ENCODE data around the gene CABLES1. TPM values are rescaled to one million over a fixed set of nuclear protein-coding genes. Genes with fewer than 3 reads are reported as not detected.

Gene CABLES1
- total RNA-seq, 3 donors from 2014 or later, result 8.1 to 13.0 (median 11.6) TPM

GRCh38 chr18:23136326-23137096 lies 1.2 kb downstream of the CABLES1 start:
- H3K36me3 ChIP-seq (ENCODE audit: low read depth), result no peaks in the 10 kb centered on the region
- H3K4me3 ChIP-seq, result peak overlapping the region; percentile 30
- DNase-seq (peak in 2 of 3 donors; percentile 57 to 61), ATAC-seq (peak; percentile 65)
- H3K4me1 ChIP-seq (ENCODE audit: low read depth), result peaks cover 28% of the 10 kb centered on the region
- H3K9me3 ChIP-seq, result no peaks in the 10 kb centered on the region
- TF ChIP-seq, protein P1, sequence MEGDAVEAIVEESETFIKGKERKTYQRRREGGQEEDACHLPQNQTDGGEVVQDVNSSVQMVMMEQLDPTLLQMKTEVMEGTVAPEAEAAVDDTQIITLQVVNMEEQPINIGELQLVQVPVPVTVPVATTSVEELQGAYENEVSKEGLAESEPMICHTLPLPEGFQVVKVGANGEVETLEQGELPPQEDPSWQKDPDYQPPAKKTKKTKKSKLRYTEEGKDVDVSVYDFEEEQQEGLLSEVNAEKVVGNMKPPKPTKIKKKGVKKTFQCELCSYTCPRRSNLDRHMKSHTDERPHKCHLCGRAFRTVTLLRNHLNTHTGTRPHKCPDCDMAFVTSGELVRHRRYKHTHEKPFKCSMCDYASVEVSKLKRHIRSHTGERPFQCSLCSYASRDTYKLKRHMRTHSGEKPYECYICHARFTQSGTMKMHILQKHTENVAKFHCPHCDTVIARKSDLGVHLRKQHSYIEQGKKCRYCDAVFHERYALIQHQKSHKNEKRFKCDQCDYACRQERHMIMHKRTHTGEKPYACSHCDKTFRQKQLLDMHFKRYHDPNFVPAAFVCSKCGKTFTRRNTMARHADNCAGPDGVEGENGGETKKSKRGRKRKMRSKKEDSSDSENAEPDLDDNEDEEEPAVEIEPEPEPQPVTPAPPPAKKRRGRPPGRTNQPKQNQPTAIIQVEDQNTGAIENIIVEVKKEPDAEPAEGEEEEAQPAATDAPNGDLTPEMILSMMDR (IDR thresholded peaks at IDR 0.05), result no peak
- intact Hi-C loops (cut with DNase I, micrococcal nuclease), result loop anchor here (5.0 to 10.0 kb wide), 2 partner anchors 199 to 238 kb away; no protein-coding TSS in a partner anchor

DNA sequence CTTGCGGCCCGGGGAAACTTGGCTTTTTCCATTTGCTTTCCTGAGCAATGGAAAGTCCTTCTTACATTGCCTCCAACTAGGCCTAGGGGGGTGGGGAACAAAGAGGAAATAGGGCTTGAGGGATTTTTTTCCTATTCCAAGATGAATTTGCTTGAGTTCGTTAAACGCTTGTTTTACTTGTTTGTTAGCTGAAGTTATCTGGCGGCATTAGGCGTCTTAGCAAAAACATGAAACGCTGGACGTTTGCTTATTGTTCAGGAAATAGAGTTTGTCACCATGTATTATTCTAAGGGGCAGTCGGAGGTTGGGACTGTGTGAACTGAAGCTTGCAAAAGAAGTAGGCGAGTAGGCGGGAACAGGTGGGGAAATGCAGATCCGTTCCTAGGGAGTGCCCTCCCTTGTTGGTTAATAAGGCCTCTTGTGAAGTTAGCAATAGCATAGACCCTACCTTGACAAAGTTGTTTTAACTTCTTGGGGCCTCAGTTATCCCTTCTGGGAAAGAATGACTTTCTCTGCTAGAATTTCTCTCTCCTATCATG lies 1.9 kb downstream of the CABLES1 start:
- H3K9me3 ChIP-seq, result no peaks in the 10 kb centered on the region
- no peak for ATAC-seq
- H3K4me3 ChIP-seq, result no peak overlapping the region
- H3K4me1 ChIP-seq (ENCODE audit: low read depth), result peaks cover 34% of the 10 kb centered on the region
- intact Hi-C loops (cut with DNase I, micrococcal nuclease), result loop anchor here (5.0 to 10.0 kb wide), 2 partner anchors 200 to 238 kb away; no protein-coding TSS in a partner anchor
- H3K36me3 ChIP-seq (ENCODE audit: low read depth), result no peaks in the 10 kb centered on the region
- TF ChIP-seq, protein P1 (IDR thresholded peaks at IDR 0.05), result no peak
- DNase-seq, result no peak

DNA sequence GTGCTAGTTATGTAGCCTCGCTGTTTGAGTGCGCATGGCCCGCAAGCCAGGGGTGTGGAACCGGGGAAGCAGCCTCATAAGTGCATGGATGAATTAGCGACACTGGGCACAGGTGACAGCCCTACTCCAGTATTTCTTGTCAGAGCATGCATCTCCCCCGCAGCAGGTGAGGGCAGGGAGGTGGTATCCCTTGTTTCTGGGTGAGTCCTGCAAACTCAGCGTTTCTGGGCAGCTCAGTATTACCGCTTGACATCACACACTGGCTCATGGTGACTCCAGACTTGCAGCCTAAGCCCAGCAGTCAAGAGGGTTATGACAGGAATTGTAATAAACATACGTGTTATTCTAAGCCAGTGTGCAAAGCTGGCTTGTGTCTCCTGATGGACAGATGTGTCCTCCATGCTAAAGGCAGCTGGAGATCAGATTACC lies 2.5 kb downstream of the CABLES1 start:
- ATAC-seq (no peak), DNase-seq (no peak)
- Histone ChIP-seq H3K36me3 (ENCODE audit: low read depth) (no peaks in the 10 kb centered on the region), H3K9me3 (no peaks in the 10 kb centered on the region), H3K4me3 (no peak overlapping the region), H3K4me1 (ENCODE audit: low read depth) (peaks cover 39% of the 10 kb centered on the region)
- TF ChIP-seq, protein P1 (IDR thresholded peaks at IDR 0.05), result no peak
- intact Hi-C loops (cut with DNase I, micrococcal nuclease), result loop anchor here (5.0 to 10.0 kb wide), 2 partner anchors 201 to 237 kb away; no protein-coding TSS in a partner anchor

DNA sequence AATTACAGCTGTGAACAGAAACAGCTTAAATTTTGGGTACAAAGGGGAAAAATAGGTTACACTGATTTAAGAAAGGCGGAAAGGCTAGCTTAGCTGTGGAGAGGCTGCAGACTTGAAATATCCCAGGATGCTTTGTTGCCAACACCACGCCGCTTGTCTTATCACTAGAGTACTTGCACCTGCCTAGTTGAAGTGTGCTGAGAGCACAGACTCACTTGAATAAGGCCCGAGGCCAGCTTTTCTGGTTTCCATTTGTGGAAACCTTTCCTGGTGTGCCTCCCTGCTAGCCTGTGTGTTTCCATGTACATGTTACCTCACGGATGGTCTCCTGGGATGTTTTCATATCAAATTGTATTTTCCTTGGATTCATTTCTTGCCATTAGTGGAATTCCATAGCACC lies 3.2 kb downstream of the CABLES1 start:
- DNase-seq, result no peak
- TF ChIP-seq, protein P1 (IDR thresholded peaks at IDR 0.05), result no peak
- Histone ChIP-seq H3K4me3 (no peak overlapping the region), H3K36me3 (ENCODE audit: low read depth) (no peaks in the 10 kb centered on the region), H3K9me3 (no peaks in the 10 kb centered on the region), H3K4me1 (ENCODE audit: low read depth) (peaks cover 46% of the 10 kb centered on the region)
- intact Hi-C loops (cut with DNase I, micrococcal nuclease), result loop anchor here (5.0 to 10.0 kb wide), 2 partner anchors 201 to 236 kb away; no protein-coding TSS in a partner anchor
- ATAC-seq, result no peak

GRCh38 chr18:23141104-23141999 lies 6.1 kb downstream of the CABLES1 start:
- ATAC-seq (peak; percentile 77), DNase-seq (peak; percentile 79 to 84 (median 82))
- no peak overlapping the region for H3K4me3 ChIP-seq
- H3K9me3 ChIP-seq, result no peaks in the 10 kb centered on the region
- H3K4me1 ChIP-seq (ENCODE audit: low read depth), result peaks cover 42% of the 10 kb centered on the region
- no peaks in the 10 kb centered on the region for H3K36me3 ChIP-seq (ENCODE audit: low read depth)
- intact Hi-C loops (cut with DNase I, micrococcal nuclease), result no loop called here
- TF ChIP-seq, protein P1 (IDR thresholded peaks at IDR 0.05), result no peak
